T-helper 2 cell treated with Interferon-gamma antibody and Interleukin-4, amounts not matched to agents 5 μg/mL and 100 μg/mL, for 36 hours (primary cell): ENCODE data around the gene FOCAD.

Experiments used
- DNase-seq: peaks from one replicate; pipeline ENCODE4 v3.0.0; 2021; ENCODE audit warnings: low spot score
- H3K27ac Mint-ChIP-seq: one replicate; pipeline ENCODE4 v1.8.0; 2021; ENCODE audit warnings: mild to moderate bottlenecking, mixed read lengths
- H3K27me3 Mint-ChIP-seq: one replicate; pipeline ENCODE4 v1.8.0; 2021; ENCODE audit warnings: low read depth, mixed read lengths
- H3K36me3 Mint-ChIP-seq: one replicate; pipeline ENCODE4 v1.8.0; 2021; ENCODE audit warnings: low read depth, mixed read lengths
- H3K4me1 Mint-ChIP-seq: one replicate; pipeline ENCODE4 v1.8.0; 2021; ENCODE audit warnings: low read depth, mixed read lengths
- H3K4me3 Mint-ChIP-seq: one replicate; pipeline ENCODE4 v1.8.0; 2022; ENCODE audit warnings: mild to moderate bottlenecking, moderate library complexity, mixed read lengths
- H3K9me3 Mint-ChIP-seq: one replicate; pipeline ENCODE4 v1.8.0; 2021; ENCODE audit warnings: mixed read lengths

FOCAD gene

DNA sequence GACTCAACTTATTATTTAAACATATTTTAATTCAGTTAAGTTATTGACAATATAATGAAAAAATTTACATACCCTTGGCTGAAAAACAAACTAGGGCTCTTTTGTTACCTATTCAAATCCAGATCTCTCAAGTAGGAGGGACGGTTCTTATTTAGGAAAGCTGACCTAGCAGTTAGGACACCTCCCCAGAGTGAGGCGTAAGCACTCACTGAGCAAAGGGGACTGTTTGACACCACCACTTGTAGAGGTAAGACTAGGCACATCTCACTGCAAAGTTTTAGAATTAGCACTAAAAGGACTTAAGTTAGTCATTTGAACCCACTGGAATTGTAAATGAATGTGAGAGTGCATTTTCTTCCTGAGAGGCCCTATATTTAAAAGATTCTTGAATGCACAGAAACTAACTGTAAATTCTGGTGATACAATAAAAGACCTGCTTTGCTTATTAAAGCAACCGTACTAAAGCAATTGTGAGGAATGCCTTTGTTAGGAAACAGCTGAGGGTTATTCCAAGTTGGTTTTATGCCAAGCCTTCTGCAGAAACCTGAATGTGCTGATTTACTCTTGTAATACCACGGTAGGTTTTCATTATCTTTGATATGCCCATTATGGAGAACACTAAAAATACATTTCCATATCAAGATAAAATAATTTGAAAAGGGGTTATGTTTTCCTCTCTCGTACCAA lies 331.2 kb downstream of the FOCAD start:
- Mint-ChIP-seq H3K4me1 (no peaks in the 10 kb centered on the region), H3K27ac (no peak overlapping the region), H3K9me3 (no peaks in the 10 kb centered on the region), H3K27me3 (no peaks in the 10 kb centered on the region), H3K4me3 (no peak overlapping the region), H3K36me3 (peaks cover 56% of the 10 kb centered on the region)
- no peak for DNase-seq

DNA sequence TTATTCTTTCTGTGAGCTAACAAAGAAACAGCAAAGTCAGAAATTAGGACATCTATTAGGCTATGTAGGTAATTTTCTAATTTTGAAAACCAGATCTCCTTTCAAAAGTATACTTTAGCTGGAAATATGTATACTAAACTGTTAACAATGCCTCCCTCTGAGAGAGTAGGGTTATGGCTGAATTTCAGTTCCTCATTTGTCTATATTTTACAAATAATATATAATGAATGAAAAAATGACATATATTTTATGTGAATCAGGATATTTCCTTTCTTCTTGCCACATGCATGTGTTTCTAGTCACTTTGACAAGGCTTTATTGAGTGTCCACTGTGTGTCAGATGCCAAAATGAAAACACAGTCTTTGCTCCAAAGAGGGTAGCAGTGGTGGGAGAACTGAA lies 331.9 kb downstream of the FOCAD start:
- no peak overlapping the region for H3K4me3 Mint-ChIP-seq
- no peaks in the 10 kb centered on the region for H3K4me1 Mint-ChIP-seq
- DNase-seq = no peak
- H3K36me3 Mint-ChIP-seq = peaks cover 56% of the 10 kb centered on the region
- H3K9me3 Mint-ChIP-seq = no peaks in the 10 kb centered on the region
- no peak overlapping the region for H3K27ac Mint-ChIP-seq
- no peaks in the 10 kb centered on the region for H3K27me3 Mint-ChIP-seq

DNA sequence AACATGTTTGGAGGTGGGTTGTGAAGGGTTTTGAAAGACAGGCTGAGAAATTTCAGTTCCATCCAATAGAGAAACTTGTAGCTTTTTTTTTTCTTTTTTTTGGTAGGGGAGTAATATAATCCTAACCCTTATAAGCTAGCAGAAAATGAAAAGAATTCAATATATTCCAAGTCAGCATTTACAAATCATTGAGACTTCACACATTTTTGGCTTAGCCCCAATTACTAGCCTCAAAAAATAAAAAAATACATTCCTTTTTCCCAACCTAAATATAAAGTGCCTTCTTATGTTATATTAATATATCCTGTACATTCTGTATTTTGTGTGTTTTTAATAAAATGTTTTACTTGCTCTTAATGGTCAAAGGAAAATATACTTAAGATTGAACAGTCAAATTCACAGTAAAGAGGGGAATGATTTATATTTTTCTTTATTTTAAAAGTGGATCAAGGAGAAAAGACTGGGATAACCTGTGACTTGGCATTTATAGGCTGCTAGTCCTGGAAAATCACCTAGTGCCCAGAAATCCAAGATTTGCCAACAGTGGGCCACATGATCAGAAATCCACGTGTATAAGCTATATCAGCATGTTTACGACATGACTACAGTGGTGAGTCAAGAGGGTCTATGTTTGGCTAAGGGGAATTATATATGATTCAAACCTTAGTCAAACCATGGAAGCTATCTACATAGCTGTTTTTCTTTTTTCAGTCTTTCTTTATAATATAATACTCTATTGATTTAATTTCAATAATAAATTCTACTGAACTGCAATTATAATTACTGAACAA lies 332.8 kb downstream of the FOCAD start:
- Mint-ChIP-seq H3K4me1 (no peaks in the 10 kb centered on the region), H3K4me3 (no peak overlapping the region), H3K36me3 (peaks cover 58% of the 10 kb centered on the region), H3K9me3 (peaks cover 2% of the 10 kb centered on the region), H3K27me3 (no peaks in the 10 kb centered on the region), H3K27ac (no peak overlapping the region)
- no peak for DNase-seq

DNA sequence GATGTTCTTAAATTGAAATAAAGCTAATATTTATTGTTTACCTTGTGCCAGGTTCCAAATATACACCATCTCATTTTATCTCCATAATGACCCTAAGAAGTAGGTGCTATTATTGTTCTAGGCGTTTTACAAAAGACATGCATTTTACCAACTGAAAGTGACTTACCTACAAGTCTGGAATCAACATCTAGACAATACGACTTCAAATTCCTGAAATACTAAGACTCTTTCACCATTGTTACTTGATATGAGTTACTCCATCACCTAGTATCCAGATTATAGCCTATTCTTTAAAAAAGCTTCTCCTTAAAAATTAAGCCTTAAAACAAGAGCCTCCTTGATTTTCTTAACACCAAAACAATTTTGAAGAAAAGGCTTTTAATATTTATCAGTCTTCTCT lies 334.1 kb downstream of the FOCAD start:
- Mint-ChIP-seq H3K4me3 (no peak overlapping the region), H3K27me3 (no peaks in the 10 kb centered on the region), H3K27ac (no peak overlapping the region), H3K36me3 (peaks cover 57% of the 10 kb centered on the region), H3K9me3 (peaks cover 6% of the 10 kb centered on the region), H3K4me1 (no peaks in the 10 kb centered on the region)
- no peak for DNase-seq

DNA sequence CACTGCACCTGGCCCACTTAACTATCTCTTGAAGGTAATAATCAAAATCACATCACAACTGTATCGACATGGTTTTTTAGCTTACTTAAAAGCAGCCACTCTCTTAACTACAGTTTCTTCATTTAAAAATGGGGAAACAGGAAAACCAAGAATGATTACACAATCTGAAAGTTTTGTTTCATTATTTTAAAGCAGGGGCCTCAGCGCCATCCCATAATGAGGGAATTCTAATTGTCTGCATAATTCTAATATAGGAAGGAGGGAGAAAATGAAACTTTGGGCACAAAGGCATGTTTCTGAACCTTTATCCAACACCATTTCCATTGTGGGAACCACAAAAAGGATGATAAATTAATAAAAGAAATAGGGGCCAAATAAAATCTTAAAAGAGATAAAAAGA lies 339.8 kb downstream of the FOCAD start:
- Mint-ChIP-seq H3K27me3 (no peaks in the 10 kb centered on the region), H3K27ac (no peak overlapping the region), H3K4me3 (no peak overlapping the region), H3K9me3 (peaks cover 6% of the 10 kb centered on the region), H3K36me3 (peaks cover 56% of the 10 kb centered on the region), H3K4me1 (peaks cover 7% of the 10 kb centered on the region)
- DNase-seq = no peak

DNA sequence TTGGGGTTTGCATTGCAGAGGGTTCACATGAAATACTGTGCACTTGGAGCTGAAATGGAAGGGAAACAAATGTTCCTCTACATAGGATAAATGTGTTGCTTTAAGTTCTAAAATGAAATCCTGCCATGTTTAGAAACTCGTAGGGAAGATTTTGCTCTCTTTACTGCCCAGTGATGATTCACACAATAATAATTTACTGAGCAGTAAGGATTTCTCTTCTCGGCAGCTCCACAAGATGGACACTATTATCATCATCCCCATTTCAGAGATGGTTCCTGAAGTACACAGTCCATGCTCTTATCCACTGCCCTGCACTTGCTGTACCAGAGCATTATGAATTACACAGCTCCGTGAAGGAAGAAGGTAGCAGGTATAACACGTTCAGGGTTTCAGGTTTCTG lies 343.2 kb downstream of the FOCAD start:
- Mint-ChIP-seq H3K36me3 (peaks cover 38% of the 10 kb centered on the region), H3K27ac (no peak overlapping the region), H3K9me3 (peaks cover under 1% of the 10 kb centered on the region), H3K4me1 (peaks cover 8% of the 10 kb centered on the region), H3K27me3 (no peaks in the 10 kb centered on the region), H3K4me3 (no peak overlapping the region)
- DNase-seq = no peak

DNA sequence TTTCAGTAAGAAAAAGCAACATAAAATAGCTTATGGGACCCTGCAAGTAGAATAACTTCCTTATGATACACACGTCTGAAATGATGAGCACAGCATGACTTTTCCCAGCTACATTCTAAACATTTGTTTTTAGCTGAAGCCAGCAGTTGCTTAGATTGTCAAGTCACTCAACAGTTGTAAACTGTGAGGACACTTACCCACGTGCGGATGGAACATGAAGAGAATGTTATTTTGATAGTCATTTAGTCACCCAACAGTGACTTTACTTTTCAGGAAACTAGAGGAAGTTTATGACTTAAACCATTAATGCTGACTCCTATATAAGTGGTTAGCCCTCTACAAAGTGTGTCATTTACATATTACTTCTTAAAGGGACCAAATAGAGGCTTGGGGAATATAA lies 344.4 kb downstream of the FOCAD start:
- H3K4me3 Mint-ChIP-seq = no peak overlapping the region
- no peak overlapping the region for H3K27ac Mint-ChIP-seq
- H3K36me3 Mint-ChIP-seq = peaks cover 36% of the 10 kb centered on the region
- H3K4me1 Mint-ChIP-seq = peaks cover 16% of the 10 kb centered on the region
- H3K27me3 Mint-ChIP-seq = no peaks in the 10 kb centered on the region
- DNase-seq = no peak
- H3K9me3 Mint-ChIP-seq = no peaks in the 10 kb centered on the region

DNA sequence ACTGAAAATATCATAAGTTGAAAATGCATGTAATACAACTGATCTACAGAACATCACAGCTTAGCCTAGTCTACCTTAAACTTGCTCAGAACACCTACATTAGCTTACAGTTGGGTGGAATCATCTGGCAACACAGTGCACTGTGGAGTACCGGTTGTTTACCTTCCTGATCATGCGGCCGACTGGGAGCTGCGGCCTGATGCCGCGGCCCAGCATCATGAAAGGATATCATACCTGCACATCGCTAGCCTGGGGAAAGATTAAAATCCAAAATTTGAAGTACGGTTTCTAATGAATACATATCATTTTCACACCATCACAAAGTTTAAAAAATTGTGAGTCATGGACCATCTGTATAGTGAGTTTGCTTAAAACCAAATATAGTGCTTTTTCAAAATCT lies 345.6 kb downstream of the FOCAD start:
- H3K36me3 Mint-ChIP-seq = peaks cover 31% of the 10 kb centered on the region

DNA sequence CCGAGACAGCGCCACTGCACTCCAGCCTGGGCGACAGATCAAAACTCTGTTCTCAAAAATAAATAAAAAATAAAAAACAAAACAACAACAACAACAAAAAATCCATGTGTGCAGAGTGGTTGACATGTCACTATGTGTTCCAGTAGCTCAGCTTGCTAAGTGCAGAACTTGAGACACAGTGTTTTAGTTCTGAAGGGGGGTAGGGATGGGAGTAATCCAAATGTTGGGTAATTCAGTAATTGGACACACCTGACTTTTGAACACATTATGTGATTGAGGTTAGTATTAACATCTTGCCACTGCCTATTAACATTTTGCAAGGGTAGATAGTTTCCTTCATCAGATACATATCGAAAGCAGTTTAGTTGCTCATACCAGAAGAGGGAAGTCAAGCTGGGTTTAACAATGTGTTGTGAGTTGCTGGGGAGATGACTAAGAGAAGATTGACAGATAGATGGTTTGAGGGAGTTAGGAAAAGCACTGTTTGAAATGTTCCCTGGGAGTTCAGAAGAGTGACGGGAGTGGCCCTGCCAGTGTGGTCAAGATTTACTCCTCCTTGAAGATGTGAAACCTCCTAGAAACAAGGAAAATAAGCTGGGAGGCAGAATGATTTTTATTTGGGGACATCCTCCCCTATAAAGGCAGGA lies 346.5 kb downstream of the FOCAD start:
- Mint-ChIP-seq H3K9me3 (no peaks in the 10 kb centered on the region), H3K36me3 (peaks cover 31% of the 10 kb centered on the region), H3K4me3 (no peak overlapping the region), H3K27ac (no peak overlapping the region), H3K4me1 (peaks cover 12% of the 10 kb centered on the region), H3K27me3 (peaks cover 2% of the 10 kb centered on the region)
- DNase-seq = peak; percentile 36

More for the DNA sequence above, 345.6 kb downstream of the FOCAD start:
- no peak overlapping the region for H3K4me3 Mint-ChIP-seq
- no peak overlapping the region for H3K27ac Mint-ChIP-seq
- H3K27me3 Mint-ChIP-seq = no peaks in the 10 kb centered on the region
- H3K4me1 Mint-ChIP-seq = peaks cover 11% of the 10 kb centered on the region
- no peaks in the 10 kb centered on the region for H3K9me3 Mint-ChIP-seq
- DNase-seq = no peak

DNA sequence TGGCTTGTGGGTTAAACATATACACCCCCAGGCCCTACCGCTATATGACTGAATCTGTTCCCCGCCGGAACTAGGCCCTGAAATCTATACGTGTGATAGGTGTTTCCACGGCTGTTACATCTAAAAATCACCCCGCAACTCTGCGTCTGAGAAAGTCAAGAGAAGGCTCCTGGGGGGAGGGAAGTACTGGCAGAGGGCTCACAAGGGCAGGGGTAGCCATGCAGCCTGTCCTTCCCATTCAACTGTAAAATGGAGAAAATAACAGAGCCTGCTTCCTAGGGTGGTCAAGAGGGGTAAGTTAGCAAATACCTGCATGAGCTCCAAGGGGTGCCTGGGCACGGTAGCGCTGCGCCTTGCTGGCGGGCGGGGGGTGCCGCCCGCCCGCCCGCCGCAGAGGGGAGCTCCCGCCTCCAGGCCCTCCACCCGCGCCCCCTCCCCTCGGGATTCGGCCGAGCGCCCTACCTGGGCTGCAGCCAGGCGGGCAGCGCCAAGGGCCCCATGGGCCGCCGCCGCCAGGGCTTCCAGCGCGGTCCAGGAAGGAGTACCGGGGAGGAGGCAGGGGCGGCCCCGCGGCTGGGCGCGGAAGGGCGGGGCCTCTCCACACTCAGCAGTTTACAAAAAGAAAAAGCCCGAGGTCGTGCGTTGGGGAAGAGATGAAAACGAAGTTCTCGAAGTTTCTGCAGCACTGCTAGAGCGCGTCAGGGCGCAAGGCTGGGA lies 347.2 kb downstream of the FOCAD start, which contains the start of gene HACD4:
Gene HACD4 (minus strand): TSS at position 550 of the 717 bp plus-strand sequence. CDS start 50 bp downstream, at position 500.
- H3K4me1 Mint-ChIP-seq = peaks cover 13% of the 10 kb centered on the region
- peak within 1 kb of the TSS; percentile 59 for H3K4me3 Mint-ChIP-seq
- no peaks in the 10 kb centered on the region for H3K9me3 Mint-ChIP-seq
- H3K36me3 Mint-ChIP-seq = peaks cover 24% of the 10 kb centered on the region
- peaks cover 2% of the 10 kb centered on the region for H3K27me3 Mint-ChIP-seq
- H3K27ac Mint-ChIP-seq = peak within 1 kb of the TSS; percentile 72
- DNase-seq = peak; percentile 62

DNA sequence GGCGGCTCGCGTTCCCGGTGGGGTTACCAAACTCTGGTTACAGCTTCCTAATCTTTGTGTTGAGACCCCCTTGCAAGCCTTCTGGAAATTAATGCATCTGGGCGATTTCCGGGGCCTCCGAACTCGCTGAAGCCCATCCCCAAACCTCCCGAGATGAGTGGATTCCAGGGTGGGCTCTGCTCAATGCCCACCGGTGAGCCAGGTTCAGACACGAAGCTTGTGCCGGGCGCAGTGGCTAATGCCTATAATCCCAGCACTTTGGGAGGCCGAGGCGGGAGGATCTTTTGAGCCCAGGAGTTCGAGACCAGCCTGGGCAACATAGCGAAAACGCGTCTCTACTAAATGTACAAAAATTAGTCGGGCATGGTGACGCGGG lies 347.7 kb downstream of the FOCAD start:
- Mint-ChIP-seq H3K4me1 (peaks cover 16% of the 10 kb centered on the region), H3K27me3 (peaks cover 2% of the 10 kb centered on the region), H3K36me3 (peaks cover 20% of the 10 kb centered on the region), H3K27ac (peak overlapping the region; percentile 72), H3K4me3 (peak overlapping the region; percentile 59), H3K9me3 (no peaks in the 10 kb centered on the region)
- no peak for DNase-seq

DNA sequence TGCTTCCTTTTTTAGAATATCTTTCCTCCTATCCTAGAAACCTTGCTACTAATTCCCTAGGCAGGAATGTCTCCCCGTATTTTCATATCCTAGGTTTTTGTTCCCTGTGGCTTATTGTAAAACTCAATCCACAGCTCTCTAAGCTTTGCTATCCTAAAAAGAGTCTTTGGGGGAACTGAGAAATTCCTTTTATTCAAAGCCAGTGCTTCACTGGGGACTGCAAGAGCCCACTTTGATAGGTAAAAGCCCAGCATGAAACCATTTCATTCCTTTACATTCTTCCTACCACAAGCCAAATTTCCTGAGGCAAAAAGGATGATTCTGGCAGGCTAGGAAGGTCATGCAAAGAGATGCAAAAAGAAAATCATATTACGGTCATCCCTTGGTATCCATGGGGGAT lies 353.2 kb downstream of the FOCAD start:
- H3K4me1 Mint-ChIP-seq = peaks cover 19% of the 10 kb centered on the region
- no peak overlapping the region for H3K4me3 Mint-ChIP-seq
- no peak for DNase-seq
- H3K27me3 Mint-ChIP-seq = peaks cover 2% of the 10 kb centered on the region
- peaks cover 4% of the 10 kb centered on the region for H3K9me3 Mint-ChIP-seq
- peaks cover 13% of the 10 kb centered on the region for H3K36me3 Mint-ChIP-seq
- no peak overlapping the region for H3K27ac Mint-ChIP-seq

DNA sequence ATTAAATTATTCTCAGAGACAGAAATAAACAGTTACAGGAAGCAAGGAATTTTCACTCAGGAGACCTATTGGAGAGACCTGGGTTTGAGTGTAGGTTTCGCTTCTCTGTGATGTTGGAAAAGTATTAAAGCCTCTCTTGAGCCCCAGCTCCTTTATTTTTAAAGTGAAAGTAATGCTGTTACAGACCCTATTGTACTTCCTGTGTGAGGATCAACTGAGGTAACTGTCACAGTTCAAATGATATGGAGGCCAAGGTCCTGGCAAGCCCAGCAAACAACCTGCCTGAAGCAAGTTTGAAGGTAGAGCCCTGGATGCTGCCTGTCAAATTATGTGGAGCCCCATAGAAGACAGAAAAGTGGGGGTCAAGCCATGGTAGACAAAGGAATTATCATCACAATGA lies 355.2 kb downstream of the FOCAD start:
- peaks cover 11% of the 10 kb centered on the region for H3K4me1 Mint-ChIP-seq
- peak overlapping the region; percentile 7 for H3K4me3 Mint-ChIP-seq
- peaks cover 6% of the 10 kb centered on the region for H3K36me3 Mint-ChIP-seq
- H3K27me3 Mint-ChIP-seq = peaks cover 2% of the 10 kb centered on the region
- H3K27ac Mint-ChIP-seq = peak overlapping the region; percentile 66
- DNase-seq = no peak
- H3K9me3 Mint-ChIP-seq = peaks cover 4% of the 10 kb centered on the region

DNA sequence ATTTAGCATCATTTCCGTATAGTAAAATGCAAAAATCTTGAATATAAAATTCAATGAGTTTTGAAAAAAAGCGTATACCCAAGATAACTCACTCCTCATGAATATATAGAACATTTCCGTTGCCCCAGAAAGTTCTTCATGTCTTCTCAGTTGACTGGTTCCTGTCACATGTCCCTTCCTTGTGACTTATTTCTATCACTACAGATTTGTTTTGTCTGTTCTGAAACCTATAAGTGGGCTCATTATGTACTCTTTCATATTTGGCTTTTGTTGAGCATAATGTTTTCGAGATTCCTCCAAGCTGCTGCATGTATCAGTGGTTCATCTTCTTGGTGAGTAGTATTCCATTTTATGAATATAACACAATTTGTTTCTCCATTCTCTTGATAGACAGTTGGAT lies 358.4 kb downstream of the FOCAD start:
- no peak for DNase-seq
- H3K4me1 Mint-ChIP-seq = peaks cover 11% of the 10 kb centered on the region
- H3K36me3 Mint-ChIP-seq = peaks cover 5% of the 10 kb centered on the region
- H3K9me3 Mint-ChIP-seq = peaks cover 4% of the 10 kb centered on the region
- H3K27ac Mint-ChIP-seq = no peak overlapping the region
- H3K4me3 Mint-ChIP-seq = no peak overlapping the region
- peaks cover 6% of the 10 kb centered on the region for H3K27me3 Mint-ChIP-seq
